Sigmoid colon (tissue), 4 donors: ENCODE measurements around the gene RTTN.
"Not testable (repeated sequence)": the region's sequence is repeated elsewhere in the genome, so short reads cannot be mapped to it uniquely, and the experiment has no call there.

ENCODE experiments used
- CTCF ChIP-seq, 4 experiments: fragments of 450-650 bp in 3 of 4; fragments of 200-600 bp in 1 of 4; IDR thresholded peaks; one replicate each; pipeline ENCODE4 v1.5.1; 2016 to 2019; ENCODE audit warnings: antibody characterized with exemption in 4 of 4, mild to moderate bottlenecking in 3 of 4, moderate library complexity in 2 of 4
- POLR2A ChIP-seq, 2 donors: fragments of 450-650 bp; IDR thresholded peaks; one replicate each; pipeline ENCODE4 v1.6.1; 2016; ENCODE audit warnings: antibody characterized with exemption in 2 of 2, mild to moderate bottlenecking in 2 of 2, moderate library complexity in 2 of 2
- POLR2AphosphoS5 ChIP-seq, 4 donors: sonication (generic); formaldehyde crosslinking; IDR thresholded peaks; one replicate each; pipeline ENCODE4 v1.6.1; 2017; ENCODE audit warnings: antibody characterized with exemption in 4 of 4

GRCh38 chr18:70102854-70103253, 102.6 kb downstream of the RTTN start:
- TF ChIP-seq CTCF, POLR2AphosphoS5, POLR2A (IDR thresholded peaks at IDR 0.05): not testable (repeated sequence)
